PFSK-1 (cell line): ENCODE results near the gene PRDM11.

Source experiments
- FOXP2 ChIP-seq: optimal IDR thresholded peaks from 2 replicates; pipeline ENCODE3; 2011; ENCODE audit warnings: borderline replicate concordance, control low read depth, inconsistent platforms; ENCODE audit not compliant: insufficient read depth; ENCODE audit errors: extremely low read length, extremely low read depth
- POLR2AphosphoS5 ChIP-seq: IDR thresholded peaks from 2 replicates; pipeline ENCODE4 v1.6.1; 2012; ENCODE audit warnings: low read depth, mild to moderate bottlenecking, control low read depth, low read length, moderate library complexity
- REST ChIP-seq, 2 experiments: IDR thresholded peaks; 2 replicates each; pipeline versions ENCODE4 v1.6.1 to v1.8.0; 2011 to 2012; ENCODE audit warnings: low read depth in 2 of 2, low read length in 2 of 2, control low read depth in 1 of 2, inconsistent platforms in 1 of 2, mild to moderate bottlenecking in 1 of 2, moderate library complexity in 1 of 2; ENCODE audit not compliant: insufficient read depth in 1 of 2
- SIN3A ChIP-seq: IDR thresholded peaks from 2 replicates; pipeline ENCODE4 v1.6.1; 2012; ENCODE audit warnings: mild to moderate bottlenecking, low read length, moderate library complexity, borderline replicate concordance; ENCODE audit not compliant: insufficient read depth
- TAF1 ChIP-seq: IDR thresholded peaks from 2 replicates; pipeline ENCODE4 v1.6.1; 2012; ENCODE audit warnings: low read length, control low read depth, borderline replicate concordance; ENCODE audit not compliant: insufficient read depth

Gene PRDM11

GRCh38 chr11:45143494-45143893, 2.9 kb upstream of the PRDM11 start:
- no peak for TF ChIP-seq POLR2AphosphoS5

GRCh38 chr11:45144126-45145082, 2.0 kb upstream of the PRDM11 start:
- TF ChIP-seq POLR2AphosphoS5 (no peak), SIN3A (no peak), REST (IDR thresholded peaks at IDR 0.05; ENCODE audit: insufficient read depth in 1 of 2, low read depth in 2 of 2, low read length in 2 of 2) (no peak), TAF1 (no peak), FOXP2 (no peak)

- TF ChIP-seq POLR2AphosphoS5 (no peak), TAF1 (no peak), FOXP2 (no peak), SIN3A (no peak), REST (IDR thresholded peaks at IDR 0.05; ENCODE audit: insufficient read depth in 1 of 2, low read depth in 2 of 2, low read length in 2 of 2) (no peak)
Observed at GRCh38 chr11:45145083-45145378, 1.4 kb upstream of the PRDM11 start.

- no peak for TF ChIP-seq FOXP2
- no peak for TF ChIP-seq REST (IDR thresholded peaks at IDR 0.05; ENCODE audit: insufficient read depth in 1 of 2, low read depth in 2 of 2, low read length in 2 of 2)
- TF ChIP-seq POLR2AphosphoS5: no peak
- no peak for TF ChIP-seq TAF1
- TF ChIP-seq SIN3A: no peak
Observed at GRCh38 chr11:45145379-45146071, 914 bp upstream of the PRDM11 start.

- TF ChIP-seq POLR2AphosphoS5 (peak; percentile 75), FOXP2 (peak; percentile 45), TAF1 (peak; percentile 38; the same call in 1 of the 2 replicates), REST (IDR thresholded peaks at IDR 0.05; ENCODE audit: insufficient read depth in 1 of 2, low read depth in 2 of 2, low read length in 2 of 2) (no peak), SIN3A (no peak)
Observed at GRCh38 chr11:45147017-45147728, 734 bp downstream of the PRDM11 start.
